Measurements from ENCODE around the gene MTERF1.
"Not testable (repeated sequence)": the region's sequence is repeated elsewhere in the genome, so short reads cannot be mapped to it uniquely, and the experiment has no call there.

Gene MTERF1, protein sequence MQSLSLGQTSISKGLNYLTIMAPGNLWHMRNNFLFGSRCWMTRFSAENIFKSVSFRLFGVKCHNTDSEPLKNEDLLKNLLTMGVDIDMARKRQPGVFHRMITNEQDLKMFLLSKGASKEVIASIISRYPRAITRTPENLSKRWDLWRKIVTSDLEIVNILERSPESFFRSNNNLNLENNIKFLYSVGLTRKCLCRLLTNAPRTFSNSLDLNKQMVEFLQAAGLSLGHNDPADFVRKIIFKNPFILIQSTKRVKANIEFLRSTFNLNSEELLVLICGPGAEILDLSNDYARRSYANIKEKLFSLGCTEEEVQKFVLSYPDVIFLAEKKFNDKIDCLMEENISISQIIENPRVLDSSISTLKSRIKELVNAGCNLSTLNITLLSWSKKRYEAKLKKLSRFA

DNA sequence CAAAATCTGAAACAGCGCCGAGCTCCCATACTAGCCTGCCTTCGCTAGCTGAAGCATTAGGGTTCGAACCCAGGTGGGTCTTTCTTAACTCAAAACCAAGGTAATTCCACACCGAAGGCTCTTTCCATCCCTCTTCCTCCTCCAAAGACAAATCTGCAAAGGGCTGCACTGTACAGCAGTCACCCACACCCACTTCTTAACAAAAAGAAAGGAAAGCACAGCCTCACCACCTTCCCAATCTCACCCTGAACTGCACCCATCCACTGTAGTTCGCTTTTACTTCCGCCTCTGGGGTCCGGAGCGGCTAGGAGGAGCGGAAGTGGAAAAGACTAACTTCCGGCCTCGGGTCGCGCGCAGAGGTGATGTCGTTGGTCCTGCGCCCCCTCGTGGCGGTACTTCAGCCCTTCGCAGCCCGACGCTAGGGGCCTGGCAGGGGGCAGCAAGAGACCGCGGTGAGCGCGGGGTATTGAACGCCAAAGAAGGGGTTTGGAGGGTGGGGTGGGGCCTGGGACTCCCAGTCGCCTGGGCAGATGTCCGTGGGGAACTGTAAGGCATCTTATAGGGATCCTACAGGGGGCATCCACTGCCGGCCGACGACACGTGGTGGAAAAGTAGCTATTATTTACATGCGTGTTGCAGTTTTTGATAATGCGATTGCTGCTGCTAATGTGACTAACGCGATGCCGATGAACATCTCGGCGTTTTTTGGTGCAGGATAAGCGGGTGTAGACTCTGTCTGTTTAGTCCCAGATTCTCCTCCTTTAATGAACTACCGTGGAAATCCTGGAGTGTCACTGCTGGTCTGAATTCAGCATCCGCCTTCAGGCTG lies at the start of gene MTERF1:
Gene MTERF1 (minus strand): TSS at position 290 of the 829 bp plus-strand sequence. CDS start 619 bp downstream, outside the sequence.
- DNase-seq (ENCODE audit: low read depth), result peak; percentile 87

DNA sequence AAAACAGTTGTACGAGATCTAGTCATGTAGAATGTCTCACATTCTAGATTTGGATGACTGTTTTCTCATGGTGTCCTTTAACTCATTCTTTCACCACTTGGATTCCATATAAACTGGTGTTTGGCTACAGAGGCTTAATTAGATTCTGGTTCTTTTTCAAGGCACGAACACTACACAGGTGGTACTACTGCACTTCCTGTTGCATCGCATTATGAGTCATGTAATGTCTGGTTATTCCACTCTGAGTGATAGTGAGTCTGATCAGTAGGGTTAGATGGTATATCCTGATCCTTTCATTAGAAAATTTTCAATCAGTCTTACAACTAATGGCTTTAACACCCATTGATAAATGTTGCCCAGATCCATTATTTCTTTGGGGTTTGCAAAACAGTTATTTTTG lies 49.0 kb upstream of the MTERF1 start:
- no peak for DNase-seq (ENCODE audit: low read depth)

- no peak for DNase-seq (ENCODE audit: low read depth)
These were observed 47.4 kb upstream of the MTERF1 start for GRCh38 chr7:91927912-91928311.

- no peak for DNase-seq (ENCODE audit: low read depth)
These were observed 42.4 kb upstream of the MTERF1 start for GRCh38 chr7:91922857-91923256.

- no peak for DNase-seq (ENCODE audit: low read depth)
These were observed 37.9 kb upstream of the MTERF1 start for GRCh38 chr7:91918356-91918755.

- DNase-seq (ENCODE audit: low read depth), result no peak
These were observed 35.5 kb upstream of the MTERF1 start for GRCh38 chr7:91916051-91916440.

DNA sequence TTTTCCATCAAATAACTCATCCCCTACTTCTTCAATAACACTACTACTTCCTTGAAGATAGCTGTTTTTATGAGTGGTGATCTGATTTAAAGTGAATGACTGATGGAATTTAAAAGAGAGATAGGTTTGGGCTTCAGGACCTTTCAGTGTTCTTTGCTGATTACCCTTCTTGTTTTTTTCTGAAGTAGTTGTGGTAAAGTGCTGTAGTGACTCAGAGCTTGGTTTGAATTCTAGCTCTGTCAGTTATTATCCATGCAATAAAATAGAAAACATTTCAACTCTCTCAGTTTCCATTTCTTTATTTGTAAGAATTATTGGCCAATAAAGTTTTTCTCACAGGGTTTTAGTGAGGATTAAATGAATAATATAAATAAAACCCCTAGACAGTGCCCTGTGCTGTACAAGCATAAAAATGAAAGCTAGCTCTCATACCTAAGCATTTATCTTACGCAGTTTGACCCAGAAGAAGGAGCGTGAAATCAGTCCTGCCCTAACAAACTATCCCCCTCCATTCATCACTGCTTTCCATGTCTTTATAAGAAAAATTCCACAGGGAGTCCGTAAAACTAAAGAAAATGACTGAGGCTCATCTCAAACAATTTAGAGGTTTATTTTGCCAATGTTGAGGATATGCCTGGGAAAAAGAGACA lies 35.0 kb upstream of the MTERF1 start:
- no peak for DNase-seq (ENCODE audit: low read depth)

GRCh38 chr7:91913612-91914011 lies 33.1 kb upstream of the MTERF1 start:
- DNase-seq (ENCODE audit: low read depth), result no peak

GRCh38 chr7:91912494-91912893 lies 32.0 kb upstream of the MTERF1 start:
- no peak for DNase-seq (ENCODE audit: low read depth)

DNA sequence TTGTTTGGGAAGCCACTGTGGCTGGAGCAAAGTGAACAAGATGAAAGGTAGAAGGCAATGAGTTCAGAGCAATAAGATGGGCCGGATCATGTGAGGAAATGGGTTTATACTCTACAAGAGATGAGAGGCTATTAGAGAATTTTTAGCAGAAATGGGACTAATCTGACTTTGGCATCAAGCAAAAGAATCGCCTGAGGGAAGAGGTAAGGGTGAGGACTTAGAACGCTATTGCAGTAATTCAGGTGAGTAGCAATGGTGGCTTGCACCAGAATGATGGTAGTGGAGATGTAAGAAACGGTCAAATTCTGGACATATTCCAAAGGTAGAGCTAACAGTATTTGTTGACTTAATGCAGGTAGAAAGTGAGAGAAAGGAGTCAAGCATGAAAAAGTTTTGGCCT lies 30.6 kb upstream of the MTERF1 start:
- no peak for DNase-seq (ENCODE audit: low read depth)

GRCh38 chr7:91910171-91910570 lies 29.7 kb upstream of the MTERF1 start:
- DNase-seq (ENCODE audit: low read depth), result no peak

- DNase-seq (ENCODE audit: low read depth), result no peak
These were observed 19.1 kb upstream of the MTERF1 start for GRCh38 chr7:91899563-91899962.

DNA sequence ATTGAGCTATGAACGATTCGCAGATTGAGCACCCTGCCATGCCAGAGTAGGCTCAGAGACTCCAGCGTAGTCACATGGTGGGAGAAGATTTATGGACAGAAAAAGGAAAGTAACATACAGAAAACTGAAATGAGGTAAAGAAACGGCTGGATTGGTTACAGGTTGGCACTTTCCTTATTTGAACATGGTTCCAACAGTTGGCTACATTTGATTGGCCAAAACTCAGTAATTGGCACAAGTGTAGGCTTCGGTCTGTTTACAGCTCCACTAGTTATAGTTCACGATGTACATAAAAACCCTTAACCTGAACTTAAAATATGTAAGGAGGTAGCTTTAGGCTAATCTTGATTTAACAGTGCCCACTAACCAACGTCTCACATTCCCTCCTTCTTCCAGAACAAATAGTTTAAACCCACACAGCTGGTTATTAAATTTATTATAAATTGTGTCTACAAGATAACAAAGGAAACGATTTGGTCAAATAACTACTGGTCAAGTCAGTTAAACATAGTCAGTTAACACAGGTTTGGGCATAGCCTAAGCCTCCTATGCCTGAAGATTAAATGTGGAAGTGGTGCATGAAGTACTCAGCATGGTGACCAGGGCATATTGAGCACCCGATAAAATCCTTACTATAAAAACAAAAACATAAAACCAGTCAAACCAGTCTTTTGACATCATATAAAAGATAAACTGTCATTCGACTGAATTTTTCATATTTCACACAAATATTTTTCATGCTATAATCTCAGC lies 17.9 kb upstream of the MTERF1 start:
- no peak for DNase-seq (ENCODE audit: low read depth)

DNA sequence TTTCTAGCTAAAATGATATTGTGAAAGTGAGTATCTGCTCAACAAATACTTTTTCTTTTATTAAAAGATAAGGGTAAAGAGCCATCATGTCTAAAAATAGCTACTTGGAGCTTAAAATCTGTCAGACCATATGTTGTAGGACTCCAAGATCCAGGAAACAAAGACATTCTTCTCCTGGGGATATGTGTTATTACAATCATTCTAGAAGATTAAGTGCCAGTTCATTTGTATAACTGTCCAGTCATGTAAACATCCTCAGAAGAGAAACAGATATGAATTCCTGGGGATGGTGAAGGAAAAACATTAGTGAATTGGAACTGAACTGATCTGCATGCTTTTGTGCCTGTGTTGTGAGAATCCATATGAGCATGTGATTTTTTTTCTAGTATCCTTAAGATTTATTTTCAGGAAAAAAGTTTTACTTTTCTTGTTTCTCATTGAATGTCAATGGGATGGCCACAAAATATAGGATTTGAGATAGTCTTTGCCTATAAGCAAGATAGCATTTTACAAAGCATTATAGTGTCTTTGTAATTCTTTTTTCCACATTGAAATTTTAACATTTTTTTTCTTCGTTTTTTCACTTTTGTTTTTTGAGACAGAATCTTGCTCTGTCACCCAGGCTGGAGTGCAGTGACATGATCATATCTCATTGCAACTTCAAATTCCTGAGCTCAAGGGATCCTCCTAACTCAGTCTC lies 14.4 kb upstream of the MTERF1 start:
- DNase-seq (ENCODE audit: low read depth), result no peak

DNA sequence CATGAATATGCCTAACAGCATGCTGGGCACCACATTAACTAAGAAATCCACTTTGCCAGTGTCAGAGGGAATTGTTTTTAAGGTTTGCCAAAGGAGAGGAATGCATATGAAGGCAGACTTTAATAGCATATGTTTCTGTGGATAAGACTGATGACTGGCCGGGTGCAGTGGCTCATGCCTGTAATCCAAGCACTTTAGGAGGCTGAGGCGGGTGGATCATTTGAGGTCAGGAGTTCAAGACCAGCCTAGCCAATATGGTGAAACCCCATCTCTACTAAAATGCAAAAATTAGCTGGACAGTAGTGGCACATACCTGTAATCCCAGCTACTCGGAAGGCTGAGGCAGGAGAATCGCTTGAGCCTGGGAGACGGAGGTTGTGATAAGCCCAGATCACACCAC lies 13.2 kb upstream of the MTERF1 start:
- DNase-seq (ENCODE audit: low read depth), result not testable (repeated sequence)

DNA sequence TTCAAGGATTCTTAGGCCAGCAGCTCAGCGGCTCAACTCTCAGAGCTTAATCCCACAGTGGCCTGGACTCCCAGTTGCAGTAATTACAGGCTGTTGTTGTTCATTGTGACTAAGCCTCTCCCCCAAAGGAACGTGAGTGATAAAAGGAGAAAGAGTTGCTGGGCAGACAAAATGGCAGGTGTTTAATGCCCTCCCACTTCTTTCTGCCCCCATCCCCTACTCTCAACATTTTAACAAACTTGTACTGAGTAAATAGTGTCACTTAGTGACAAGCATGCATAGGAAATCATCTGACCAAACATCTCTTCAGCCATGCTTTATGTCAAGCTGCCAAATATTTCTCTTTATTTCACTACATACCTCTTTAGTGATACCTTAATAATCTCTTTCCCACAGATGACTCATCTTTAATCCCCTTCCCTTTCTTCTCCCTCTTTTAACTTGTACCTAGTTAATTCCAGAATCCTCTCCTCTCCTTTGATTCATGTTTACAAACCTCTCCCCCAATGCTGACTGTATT lies 12.4 kb upstream of the MTERF1 start:
- no peak for DNase-seq (ENCODE audit: low read depth)

GRCh38 chr7:91892099-91892705 lies 11.7 kb upstream of the MTERF1 start:
- no peak for DNase-seq (ENCODE audit: low read depth)

DNA sequence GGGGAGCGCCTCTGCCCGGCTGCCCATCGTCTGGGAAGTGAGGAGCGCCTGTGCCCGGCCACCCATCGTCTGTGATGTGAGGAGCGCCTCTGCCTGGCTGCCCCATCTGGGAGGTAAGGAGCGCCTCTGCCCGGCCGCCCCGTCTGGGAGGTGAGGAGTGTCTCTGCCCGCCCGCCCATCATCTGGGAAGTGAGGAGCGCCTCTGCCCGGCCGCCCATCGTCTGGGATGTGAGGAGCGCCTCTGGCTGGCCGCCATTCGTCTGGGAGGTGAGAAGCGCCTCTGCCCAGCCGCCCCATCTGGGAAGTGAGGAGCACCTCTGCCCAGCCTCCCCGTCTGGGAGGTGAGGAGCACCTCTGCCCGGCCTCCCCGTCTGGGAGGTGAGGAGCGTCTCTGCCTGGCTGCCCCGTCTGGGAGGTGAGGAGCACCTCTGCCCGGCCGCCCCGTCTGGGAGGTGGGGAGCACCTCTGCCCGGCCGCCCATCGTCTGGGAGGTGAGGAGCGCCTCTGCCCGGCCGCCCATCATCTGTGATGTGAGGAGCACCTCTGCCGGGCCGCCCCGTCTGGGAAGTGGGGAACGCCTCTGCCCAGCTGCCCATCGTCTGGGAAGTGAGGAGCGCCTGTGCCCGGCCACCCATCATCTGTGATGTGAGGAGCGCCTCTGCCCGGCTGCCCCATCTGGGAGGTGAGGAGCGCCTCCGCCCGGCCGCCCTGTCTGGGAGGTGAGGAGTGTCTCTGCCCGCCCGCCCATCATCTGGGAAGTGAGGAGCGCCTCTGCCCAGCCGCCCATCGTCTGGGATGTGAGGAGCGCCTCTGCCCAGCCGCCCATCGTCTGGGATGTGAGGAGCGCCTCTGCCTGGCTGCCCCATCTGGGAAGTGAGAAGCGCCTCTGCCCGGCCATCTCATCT lies 8.0 kb upstream of the MTERF1 start:
- not testable (repeated sequence) for DNase-seq (ENCODE audit: low read depth)

All from CMK (cell line).